K562 treated with DMSO at 1 percent for 12 hours (cell line): ENCODE results near the gene MPZL3. TPM values are rescaled to one million over a fixed set of nuclear protein-coding genes. Genes with fewer than 3 reads are reported as not detected.

Experiments
- total RNA-seq: library from RNA; unstranded; fragments of 300-600 nt; gene quantifications from 2 replicates; pipeline ENCODE4 v1.2.3, GENCODE V29; 2022; ENCODE audit not compliant: insufficient read depth

MPZL3 gene
- 2.0 and 4.5 TPM in 2 replicates for total RNA-seq

GRCh38 chr11:118251858-118252652, at the start of gene MPZL3:
MPZL3 (minus strand) TSS chr11:118252365; CDS start chr11:118252294, 71 bp downstream.

GRCh38 chr11:118263695-118264568, 11.8 kb upstream of the MPZL3 start, which contains the start of gene MPZL2:
MPZL2 (minus strand) TSS chr11:118264297; CDS start chr11:118264153, 144 bp downstream.

GRCh38 chr11:118224511-118225188, 27.5 kb downstream of the MPZL3 start, which contains the start of gene JAML:
JAML (minus strand) TSS chr11:118225011; CDS start chr11:118214866, 10,145 bp downstream.

Other genes starting within 250 kb of the MPZL3 start
- gene TMPRSS4, start 175.3 kb downstream of the MPZL3 start, total RNA-seq: 4.0 and 8.4 TPM in 2 replicates
- gene SMIM35, start 165.4 kb downstream of the MPZL3 start, total RNA-seq: not detected in 2 replicates
- not detected in 2 replicates for gene SCN4B, start 99.5 kb downstream of the MPZL3 start, total RNA-seq
- not detected in 2 replicates for gene SCN2B, start 75.7 kb downstream of the MPZL3 start, total RNA-seq
- gene JAML, start 27.4 kb downstream of the MPZL3 start, total RNA-seq: not detected in 2 replicates
- gene MPZL2, start 11.9 kb upstream of the MPZL3 start, total RNA-seq: 1.4 TPM in 1 of 2 replicates, not detected in the other
- 0.75 and 0.99 TPM in 2 replicates for gene CD3E, start 52.4 kb upstream of the MPZL3 start, total RNA-seq
- gene CD3D, start 90.3 kb upstream of the MPZL3 start, total RNA-seq: 10.2 and 11.7 TPM in 2 replicates
- 1.5 TPM in 1 of 2 replicates, not detected in the other for gene CD3G, start 92.0 kb upstream of the MPZL3 start, total RNA-seq
- gene UBE4A, start 107.2 kb upstream of the MPZL3 start, total RNA-seq: 5.5 and 29.7 TPM in 2 replicates
- gene ATP5MG, start 149.2 kb upstream of the MPZL3 start, total RNA-seq: 170 and 215 TPM in 2 replicates
- gene KMT2A, start 184.1 kb upstream of the MPZL3 start, total RNA-seq: 4.2 and 30.5 TPM in 2 replicates